GM18526 (cell line): Measurements from ENCODE around the gene C2CD4D.

Source experiments
- POLR2A ChIP-seq: IDR thresholded peaks from 3 replicates; pipeline ENCODE4 v1.6.1; 2011; ENCODE audit not compliant: insufficient read length; ENCODE audit errors: extremely low read depth

C2CD4D gene

DNA sequence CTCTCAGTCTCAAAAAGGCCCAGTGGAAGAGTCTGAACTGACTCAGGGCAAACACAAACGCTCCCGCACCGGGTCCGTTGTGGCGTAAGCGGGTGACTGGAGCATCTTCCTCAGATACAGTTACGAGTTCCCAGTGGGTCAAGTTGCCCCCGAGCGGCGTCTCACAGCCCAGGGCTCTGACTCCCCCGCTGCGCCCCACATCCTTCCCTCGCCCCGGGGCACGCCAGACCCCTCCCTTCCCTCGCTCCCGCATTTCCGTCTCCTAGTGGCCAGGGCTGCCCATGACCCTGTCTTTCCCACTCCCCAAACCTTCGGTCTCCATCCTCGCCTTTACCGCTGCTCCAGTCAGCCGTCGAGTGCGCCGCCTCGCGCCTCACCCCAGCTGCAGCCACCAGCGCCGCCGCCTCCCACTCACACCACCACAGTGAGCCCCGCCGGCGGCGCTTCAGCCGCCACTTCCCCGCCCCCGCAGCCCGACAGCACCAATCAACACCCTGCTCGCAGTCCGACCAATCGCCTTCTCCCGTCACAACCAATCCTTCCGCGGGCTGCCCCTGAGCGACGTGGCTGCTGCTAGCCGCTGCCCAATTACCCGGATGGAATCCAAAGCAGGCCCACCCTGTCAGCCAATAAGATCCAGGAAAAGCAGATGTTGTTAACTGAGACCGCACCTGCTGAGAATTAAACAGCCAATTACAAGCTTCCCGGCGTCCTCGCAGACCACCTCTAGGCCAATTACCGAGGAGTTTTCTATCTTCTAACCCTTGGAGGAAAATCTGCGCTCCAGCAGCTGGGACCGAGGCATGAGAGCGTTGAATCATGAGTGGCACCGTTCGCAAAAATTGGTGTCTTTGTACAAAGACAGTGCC is 49.3 kb downstream of the C2CD4D start, which contains the start of gene TDRKH:
TDRKH (minus strand) TSS at position 430 of the 869 bp plus-strand sequence. CDS start 7,478 bp downstream, outside the sequence.
- TF ChIP-seq POLR2A = peak; percentile 24
